DMS114 treated with DMSO at 0.1 percent for 48 hours (cell line): Measurements from ENCODE around the gene TLR3.

Source experiments
- DNase-seq: peaks from one replicate; lab custom pipeline; 2025; ENCODE audit not compliant: unreplicated experiment; lab: John Stamatoyannopoulos, UW

Gene TLR3

GRCh38 chr4:186104890-186105646 is 36.1 kb downstream of the TLR3 start:
- DNase-seq = no peak

GRCh38 chr4:186105647-186106321 is 36.8 kb downstream of the TLR3 start:
- DNase-seq = no peak

GRCh38 chr4:186107947-186108346 is 39.0 kb downstream of the TLR3 start:
- no peak for DNase-seq

- DNase-seq = no peak
These were observed 39.4 kb downstream of the TLR3 start for GRCh38 chr4:186108391-186108790.

DNA sequence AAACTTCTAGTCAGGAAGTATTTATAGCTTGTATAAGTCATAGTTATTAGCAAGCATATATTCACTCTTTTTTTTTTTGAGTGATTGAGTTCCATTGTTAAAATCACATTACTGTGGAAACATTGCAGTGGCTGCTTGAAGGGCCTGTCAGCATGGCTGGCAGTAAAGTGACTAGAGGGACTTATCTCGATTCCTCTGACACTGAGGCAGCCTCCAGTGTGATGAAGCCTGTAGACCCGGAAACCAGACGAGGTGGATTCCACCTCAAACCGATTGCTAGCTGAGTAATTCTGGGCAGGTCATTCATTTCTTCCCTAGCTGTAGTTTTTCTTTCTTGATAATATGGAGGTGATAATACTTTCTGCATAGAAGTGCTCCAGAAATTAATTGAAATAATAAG is 40.3 kb downstream of the TLR3 start:
- DNase-seq = no peak

GRCh38 chr4:186116697-186117096 is 47.7 kb downstream of the TLR3 start:
- DNase-seq = no peak

DNA sequence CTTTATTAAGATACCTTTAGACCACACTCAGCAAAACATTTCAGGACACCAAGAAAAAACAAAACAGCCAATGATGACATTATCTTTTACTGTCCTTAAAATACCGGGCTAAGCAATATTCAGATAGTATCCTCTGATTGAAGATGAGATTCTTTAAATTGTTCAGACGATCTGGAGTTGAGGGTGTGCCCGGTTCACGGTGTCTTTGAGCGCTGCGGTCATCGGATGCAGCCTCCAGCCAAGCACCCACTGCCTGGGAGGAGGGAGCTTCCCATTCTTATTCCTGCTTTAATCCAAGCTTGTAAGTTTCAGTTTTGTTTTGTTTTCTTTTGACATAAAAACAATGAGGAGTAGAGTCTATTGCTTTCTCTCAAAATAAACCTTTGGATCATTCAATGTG is 49.6 kb downstream of the TLR3 start:
- DNase-seq = no peak

DNA sequence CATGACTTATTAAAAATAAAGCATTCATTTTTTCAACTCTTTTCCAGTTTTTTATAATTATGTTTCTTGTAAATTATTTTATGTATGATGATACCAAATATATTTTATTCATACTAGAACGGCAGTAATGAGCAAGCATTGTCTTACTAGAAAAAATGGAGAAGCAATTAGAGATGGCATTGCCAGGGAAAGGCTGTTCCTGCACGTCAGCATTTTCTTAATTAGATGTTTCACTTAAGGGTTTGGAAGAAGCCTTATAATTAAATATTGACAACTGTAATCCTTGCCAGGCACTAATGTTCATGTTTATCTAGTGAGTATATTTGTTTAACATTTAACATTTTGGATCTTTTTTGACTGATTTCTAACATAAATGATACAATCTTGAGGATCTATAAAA is 52.1 kb downstream of the TLR3 start:
- DNase-seq = no peak

- no peak for DNase-seq
These were observed 59.9 kb downstream of the TLR3 start for GRCh38 chr4:186128842-186129241.

- DNase-seq = no peak
These were observed 63.0 kb downstream of the TLR3 start for GRCh38 chr4:186131935-186132334.

DNA sequence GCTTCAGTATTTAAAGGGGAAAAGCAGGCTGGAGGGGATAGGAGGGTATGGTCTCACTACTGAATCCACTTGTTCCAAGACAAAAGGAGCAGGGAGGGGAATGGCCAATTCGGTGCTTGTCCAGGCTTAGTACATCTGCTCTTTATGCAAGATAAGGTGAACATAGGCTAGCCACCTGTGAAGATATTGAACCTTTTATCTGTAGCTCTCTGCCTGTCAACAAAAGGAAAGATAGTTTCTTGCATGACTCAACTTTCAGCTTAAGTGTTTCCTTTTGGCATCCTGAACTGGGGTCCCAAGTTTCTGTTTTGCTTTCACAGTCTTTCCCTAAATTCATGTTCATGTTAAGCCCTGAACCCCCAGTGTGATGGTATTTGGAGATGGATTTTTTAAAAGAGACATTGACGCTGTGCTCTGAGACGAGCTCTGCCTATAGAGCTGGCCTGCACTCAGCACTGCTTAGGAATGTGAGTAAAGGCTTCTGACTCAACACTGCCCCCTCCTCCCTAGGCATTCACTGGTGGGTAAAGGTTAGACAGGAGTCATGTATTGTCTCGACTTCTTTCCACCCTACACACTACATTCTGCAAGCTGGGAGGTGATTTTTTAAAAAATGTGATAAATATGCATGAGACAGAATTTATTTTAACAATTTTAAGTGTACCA is 63.8 kb downstream of the TLR3 start:
- no peak for DNase-seq

DNA sequence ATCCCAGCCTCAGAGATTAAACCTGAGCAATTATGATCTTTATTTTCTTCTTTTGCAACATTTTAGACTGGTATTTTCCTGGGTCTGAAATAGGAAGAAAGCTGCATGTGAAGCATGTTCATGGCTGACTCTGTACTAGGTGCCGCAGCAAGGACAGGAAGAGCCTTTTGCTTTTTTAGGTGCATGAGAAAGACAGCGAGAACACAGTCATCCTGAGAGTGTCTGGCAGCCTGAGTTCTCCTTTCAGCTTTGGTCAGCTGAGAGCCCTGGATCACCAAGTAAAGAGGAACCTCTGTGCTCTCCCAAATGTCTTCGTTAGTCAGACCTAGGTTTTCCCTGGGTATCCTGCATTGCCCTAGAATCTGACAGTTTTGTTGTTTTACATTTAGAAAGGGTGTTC is 65.3 kb downstream of the TLR3 start:
- no peak for DNase-seq

DNA sequence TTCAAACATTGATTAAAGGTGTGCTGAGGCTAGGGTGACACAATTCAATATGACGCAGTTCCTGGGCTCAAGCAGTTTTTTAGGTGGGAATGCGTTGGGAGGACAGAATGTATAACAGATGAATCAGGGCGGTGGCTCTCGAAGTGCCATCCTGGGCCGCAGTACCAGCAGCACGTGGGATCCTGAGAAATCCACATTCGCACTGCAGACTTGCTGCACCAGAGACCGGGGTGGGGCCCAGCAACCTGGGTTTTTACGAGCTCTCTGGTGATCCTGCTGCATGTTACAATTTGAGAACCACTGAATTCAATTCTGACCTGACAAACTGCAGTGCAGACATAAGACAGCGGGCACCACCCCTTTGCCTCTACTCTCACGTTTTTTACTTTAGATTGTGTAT is 65.9 kb downstream of the TLR3 start:
- no peak for DNase-seq

DNA sequence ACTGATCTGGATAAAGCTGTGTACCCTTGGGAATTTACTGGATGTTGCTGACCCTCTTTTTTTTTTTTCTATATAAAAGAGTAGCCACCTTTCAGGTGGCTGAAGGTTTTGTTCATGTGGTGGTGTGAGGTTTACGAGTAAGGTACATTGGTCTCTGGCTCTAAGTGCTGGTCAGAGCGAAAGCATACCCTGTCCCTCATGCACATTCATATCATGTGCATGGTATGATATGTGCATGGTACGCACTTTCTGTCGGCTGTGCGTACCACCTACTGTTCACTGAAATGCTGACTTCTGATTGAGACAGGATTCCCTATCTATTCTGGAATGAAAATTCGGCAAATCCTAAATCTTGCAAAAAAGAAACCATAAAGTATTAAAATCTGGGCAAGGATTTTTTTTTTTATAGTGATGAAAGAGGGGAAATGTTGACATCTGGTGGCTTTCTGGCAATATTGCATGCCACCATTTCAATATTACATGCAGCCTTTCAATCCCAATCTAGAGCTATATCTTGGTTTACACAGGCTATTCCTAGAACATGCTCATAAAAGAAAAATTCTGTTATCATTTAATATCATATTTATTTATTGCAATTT is 68.3 kb downstream of the TLR3 start:
- DNase-seq = peak; percentile 25
